ENCODE results near the gene CCDC134.
"Not testable (repeated sequence)": the region's sequence is repeated elsewhere in the genome, so short reads cannot be mapped to it uniquely, and the experiment has no call there.

Gene CCDC134

GRCh38 chr22:41826021-41826420 is 25.5 kb downstream of the CCDC134 start:
- no peak for DNase-seq

GRCh38 chr22:41826430-41827383 is 26.2 kb downstream of the CCDC134 start:
- DNase-seq, result no peak

- DNase-seq, result no peak
Observed at GRCh38 chr22:41827671-41828070, 27.2 kb downstream of the CCDC134 start.

- no peak for DNase-seq
Observed at GRCh38 chr22:41828516-41828915, 28.0 kb downstream of the CCDC134 start.

GRCh38 chr22:41830174-41830573 is 29.7 kb downstream of the CCDC134 start:
- no peak for DNase-seq

- DNase-seq, result peak; percentile 3
Observed at GRCh38 chr22:41831383-41831782, 30.9 kb downstream of the CCDC134 start.

GRCh38 chr22:41831828-41832552 is 31.5 kb downstream of the CCDC134 start:
- DNase-seq, result no peak

- peak; percentile 97 for DNase-seq
Observed at GRCh38 chr22:41832553-41833368, 32.3 kb downstream of the CCDC134 start, which contains the start of gene SREBF2. TSS of gene SREBF2 (plus strand) at chr22:41833105. CDS start at chr22:41833271, 166 bp downstream.

- no peak for DNase-seq
Observed at GRCh38 chr22:41833369-41834004, 33.0 kb downstream of the CCDC134 start.

- no peak for DNase-seq
Observed at GRCh38 chr22:41834005-41834944, 33.8 kb downstream of the CCDC134 start.

GRCh38 chr22:41835462-41835861 is 35.0 kb downstream of the CCDC134 start:
- not testable (repeated sequence) for DNase-seq

GRCh38 chr22:41836551-41836950 is 36.1 kb downstream of the CCDC134 start:
- no peak for DNase-seq

- DNase-seq, result no peak
Observed at GRCh38 chr22:41838842-41839618, 38.6 kb downstream of the CCDC134 start.

- no peak for DNase-seq
Observed at GRCh38 chr22:41840216-41840615, 39.7 kb downstream of the CCDC134 start.

- DNase-seq, result no peak
Observed at GRCh38 chr22:41841085-41841712, 40.7 kb downstream of the CCDC134 start.

- no peak for DNase-seq
Observed at GRCh38 chr22:41842996-41843970, 42.8 kb downstream of the CCDC134 start.

- no peak for DNase-seq
Observed at GRCh38 chr22:41844036-41844435, 43.6 kb downstream of the CCDC134 start.

- DNase-seq, result no peak
Observed at GRCh38 chr22:41844513-41844912, 44.0 kb downstream of the CCDC134 start.

Measured in NCI-H2227 treated with DMSO at 0.1 percent for 48 hours (cell line).